ENCODE data around the gene MKNK2.

DNA sequence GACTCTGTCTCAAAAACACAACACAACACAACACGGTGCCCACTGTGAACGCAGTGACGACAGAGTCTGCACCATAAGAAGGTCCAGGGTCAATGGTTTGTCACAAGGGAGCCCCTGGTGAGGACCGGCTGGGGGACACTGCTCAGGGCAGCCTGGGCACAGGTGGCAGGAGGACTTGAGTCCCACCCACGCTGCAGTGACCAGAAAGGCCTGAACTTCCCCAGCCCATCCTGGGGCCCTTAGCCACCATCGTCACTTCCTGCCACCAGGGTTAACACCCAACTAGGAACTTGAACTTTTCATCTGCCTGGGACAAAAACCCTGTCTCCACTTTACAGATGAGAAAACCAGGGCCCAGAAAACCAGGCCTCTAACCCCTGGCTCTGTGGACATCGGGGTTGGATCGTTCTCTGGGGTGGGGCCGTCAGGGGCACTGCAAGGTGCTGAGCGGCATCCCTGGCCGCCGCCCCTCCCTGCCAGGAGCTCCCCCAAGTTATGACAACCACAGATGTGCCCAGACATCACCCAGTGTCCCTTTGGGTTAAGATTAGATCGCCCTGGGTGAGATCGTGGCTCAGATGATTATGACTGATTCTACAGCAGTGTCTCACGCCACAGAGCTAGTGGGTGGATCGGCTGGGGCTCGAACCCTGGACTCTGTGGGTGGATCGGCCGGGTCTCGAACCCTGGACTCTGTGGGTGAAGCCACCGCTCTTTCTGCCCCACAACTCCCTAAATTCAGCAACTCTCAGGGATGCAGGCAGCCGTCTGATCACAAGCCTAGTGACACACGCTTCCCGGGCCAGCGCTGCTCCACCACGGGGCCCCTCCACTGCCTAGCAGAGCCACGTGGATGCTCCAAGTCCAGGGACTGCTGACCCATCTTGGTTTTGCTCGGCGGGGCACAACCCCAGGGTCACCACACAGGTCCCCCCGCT, 31.1 kb upstream of the MKNK2 start:
- TF ChIP-seq, protein P1, sequence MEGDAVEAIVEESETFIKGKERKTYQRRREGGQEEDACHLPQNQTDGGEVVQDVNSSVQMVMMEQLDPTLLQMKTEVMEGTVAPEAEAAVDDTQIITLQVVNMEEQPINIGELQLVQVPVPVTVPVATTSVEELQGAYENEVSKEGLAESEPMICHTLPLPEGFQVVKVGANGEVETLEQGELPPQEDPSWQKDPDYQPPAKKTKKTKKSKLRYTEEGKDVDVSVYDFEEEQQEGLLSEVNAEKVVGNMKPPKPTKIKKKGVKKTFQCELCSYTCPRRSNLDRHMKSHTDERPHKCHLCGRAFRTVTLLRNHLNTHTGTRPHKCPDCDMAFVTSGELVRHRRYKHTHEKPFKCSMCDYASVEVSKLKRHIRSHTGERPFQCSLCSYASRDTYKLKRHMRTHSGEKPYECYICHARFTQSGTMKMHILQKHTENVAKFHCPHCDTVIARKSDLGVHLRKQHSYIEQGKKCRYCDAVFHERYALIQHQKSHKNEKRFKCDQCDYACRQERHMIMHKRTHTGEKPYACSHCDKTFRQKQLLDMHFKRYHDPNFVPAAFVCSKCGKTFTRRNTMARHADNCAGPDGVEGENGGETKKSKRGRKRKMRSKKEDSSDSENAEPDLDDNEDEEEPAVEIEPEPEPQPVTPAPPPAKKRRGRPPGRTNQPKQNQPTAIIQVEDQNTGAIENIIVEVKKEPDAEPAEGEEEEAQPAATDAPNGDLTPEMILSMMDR (IDR thresholded peaks at IDR 0.05) = no peak
- TF ChIP-seq POLR2A (IDR thresholded peaks at IDR 0.05) = no peak
